CD4-positive, alpha-beta T cell treated with Interleukin-2 at 100 ng/mL for 4 hours (primary cell): ENCODE measurements around the gene PHF11.

Experiments used
- DNase-seq: peaks from one replicate; pipeline ENCODE4 v3.0.0-alpha.2; 2020; ENCODE audit warnings: low spot score

The PHF11 gene

DNA sequence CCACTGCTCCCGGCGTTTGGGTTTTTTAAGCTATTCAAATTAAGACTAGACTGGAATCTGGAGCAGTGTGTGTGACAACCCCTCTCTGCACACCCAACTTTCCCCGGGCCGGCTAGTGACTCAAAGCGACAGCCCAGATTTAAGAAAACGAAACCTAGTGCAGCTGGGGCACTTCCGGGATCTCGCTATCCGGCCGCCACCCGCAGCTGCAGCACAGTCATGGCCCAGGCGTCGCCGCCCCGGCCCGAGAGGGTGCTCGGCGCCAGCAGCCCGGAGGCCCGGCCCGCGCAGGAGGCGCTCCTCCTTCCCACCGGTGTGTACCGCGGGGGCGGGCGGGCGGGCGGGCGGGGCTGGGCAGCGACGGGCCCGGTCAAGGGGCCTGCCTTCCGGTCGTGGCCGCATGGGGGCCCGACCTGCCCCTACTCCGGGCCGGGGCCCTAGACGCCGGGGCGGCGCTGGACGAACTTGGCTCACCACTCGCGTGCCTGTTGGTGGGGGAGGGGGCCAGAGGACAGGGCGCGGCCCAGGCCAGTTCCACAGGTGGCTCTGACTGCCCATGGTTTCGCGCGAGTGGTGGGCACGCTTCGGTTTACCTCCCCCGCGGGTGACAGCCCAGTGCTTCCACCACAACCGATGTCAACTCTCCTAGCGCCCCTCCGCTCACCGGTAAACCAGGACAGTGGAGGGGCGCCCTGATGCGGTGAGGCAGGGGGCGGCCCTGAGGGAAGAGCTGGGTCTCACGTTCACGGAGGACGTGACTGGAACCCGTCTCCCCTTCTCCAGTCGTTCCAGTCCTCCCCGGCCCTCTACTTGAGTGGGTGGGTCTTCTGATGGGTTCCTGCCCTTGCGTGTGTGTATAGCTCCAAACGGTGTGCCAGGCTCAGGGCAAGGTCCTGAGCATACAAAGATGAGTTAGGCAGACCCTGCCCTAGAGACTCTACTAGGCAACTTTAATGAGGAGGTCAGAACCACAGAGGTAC, at the start of gene PHF11:
PHF11 (plus strand) TSS at position 171 of the 980 bp plus-strand sequence; CDS start at position 220, 49 bp downstream.
- peak; percentile 91 for DNase-seq

DNA sequence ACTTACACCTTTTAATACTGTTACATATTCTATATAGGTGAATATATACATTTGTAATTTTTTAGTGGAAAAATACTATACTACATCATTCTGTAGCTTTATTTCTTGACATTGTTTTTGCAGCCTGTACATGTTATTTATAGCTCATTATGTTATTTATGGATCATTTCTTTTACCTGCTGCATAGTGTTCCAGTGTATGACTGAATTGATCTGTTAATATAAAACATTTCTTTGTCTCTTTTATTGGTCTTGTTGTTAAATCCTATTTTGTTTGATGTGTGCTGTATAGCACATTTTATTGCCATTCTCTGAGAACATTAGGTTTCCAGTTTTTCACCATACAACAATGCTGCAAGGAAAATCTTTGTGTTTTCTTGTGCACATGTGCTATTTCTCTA, 49.3 kb upstream of the PHF11 start:
- DNase-seq: no peak

DNA sequence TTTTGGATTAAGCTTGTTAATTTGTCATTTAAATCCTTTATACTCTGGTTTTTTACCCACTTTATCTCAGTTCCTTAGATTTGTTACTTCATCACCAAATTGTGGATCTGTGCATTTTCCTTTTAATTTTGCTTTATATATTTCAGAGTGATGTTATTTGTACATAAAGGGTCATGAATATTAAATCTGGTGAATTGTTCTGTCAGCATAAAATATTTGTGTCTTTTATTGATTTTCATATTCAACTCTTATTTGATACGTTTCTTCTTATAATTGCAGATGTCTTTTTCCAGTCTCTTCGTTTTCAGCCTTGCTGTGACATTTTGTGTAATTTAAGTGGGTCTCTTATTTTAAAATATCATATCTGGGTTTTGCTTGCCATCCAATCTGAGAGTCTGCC, 47.0 kb upstream of the PHF11 start:
- DNase-seq: no peak

DNA sequence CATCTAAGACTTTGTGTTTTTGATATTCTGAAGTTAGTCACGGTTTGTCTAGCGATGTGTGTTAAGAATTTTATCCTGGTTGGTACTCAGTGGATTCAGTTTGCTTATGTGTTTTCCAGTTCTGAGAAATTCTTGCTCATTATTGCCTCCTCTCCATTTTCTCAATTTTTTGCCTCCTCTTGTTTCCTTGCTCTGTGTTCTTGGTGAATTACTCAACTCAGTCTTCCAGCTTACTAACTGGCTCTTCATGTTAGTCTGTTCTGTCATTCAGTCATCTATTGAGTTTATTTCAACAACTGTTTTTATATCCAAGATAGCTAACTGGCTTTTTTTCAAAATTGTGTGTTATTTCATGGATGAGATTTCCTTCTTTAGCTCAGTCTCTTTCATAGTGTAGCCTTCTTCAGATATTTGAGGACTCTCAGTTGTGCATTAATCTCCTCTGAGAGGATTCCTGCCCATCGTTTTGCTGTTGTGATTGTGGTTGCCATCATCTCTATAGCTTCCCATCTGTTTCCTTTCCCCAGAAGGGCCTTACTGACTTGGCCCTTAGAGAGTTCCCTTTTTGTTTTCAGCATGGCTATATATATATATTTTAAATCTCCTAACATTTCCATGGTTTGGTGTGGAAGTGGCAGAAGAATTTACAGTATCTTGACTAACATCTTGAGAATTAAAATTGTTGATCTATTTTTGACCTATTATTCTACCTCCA, 45.5 kb upstream of the PHF11 start:
- DNase-seq: peak; percentile 2

DNA sequence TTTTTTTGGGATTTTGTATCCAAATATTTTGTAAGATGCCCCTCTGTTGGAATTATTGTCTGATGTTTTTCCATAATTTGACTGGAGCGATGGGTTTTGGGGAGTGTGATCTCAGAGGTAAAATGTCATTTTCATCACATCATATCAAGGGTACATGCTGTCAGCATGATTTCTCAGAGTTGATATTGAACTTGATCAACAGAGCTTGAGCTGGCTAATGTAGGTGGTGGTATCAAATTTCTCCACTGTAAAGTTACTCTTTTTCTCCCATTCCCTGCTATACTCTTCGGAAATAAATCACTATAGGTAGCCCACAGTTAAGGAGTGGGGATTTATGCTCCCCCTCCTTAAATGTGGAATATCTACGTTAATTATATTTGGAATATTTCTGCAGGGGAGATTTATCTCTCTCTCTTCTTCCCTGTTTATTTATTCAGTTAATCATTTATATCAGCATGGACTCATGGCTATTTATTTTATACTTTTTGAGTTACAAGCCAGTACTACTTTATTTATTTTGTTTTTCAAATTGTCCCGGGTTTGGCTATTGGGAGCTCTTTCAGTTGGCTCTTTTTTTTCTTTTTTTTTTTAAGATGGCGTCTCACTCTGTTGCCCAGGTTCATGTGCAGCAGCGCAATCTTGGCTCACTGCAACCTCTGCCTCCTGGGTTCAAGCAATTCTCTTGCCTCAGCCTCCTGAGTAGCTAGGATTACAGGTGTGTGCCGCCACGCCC, 42.9 kb upstream of the PHF11 start:
- DNase-seq: no peak

DNA sequence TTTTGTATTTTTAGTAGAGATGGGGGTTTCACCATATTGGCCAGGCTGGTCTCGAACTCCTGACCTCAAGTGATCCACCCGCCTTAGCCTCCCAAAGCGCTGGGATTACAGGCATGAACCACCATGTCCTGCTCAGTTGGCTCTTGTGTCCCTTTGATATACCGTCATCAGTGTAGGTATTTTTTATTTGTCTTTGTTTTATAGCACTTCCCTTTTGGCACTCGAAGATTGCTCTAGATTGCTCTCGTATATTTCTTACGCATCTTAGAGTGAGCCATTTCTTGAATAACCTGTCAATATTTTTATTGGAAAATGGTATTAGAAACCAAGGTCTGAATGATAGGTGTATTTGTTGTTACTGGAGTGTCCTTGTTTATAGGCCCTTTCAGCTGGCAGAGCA, 42.3 kb upstream of the PHF11 start:
- no peak for DNase-seq

DNA sequence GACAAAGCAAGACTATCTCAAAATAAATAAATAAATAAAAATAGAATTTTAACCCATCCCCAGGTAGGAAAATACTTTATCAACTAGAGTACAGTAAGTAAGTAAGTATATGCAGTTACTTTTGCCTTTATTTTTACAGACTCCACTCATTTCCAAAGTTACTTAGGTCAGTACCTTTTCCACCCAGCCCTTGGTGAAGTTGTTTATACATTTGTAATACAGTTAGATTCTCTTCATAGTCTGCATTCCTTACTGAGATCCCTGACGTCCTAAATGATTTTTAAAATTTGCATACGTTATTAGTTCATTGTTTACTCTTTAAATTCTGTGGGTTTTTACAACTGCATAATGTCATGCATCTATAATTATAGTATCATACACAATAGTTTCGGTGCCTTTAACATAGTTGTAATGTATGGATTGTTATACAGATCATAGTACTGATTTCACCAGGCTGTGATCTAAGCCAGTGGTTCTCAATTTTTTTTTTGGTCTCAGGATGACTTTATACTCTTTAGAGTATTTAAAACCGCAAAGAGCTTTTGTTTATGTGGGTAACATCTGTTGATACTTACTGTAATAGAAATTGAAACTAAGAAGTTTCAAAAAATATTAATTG, 41.3 kb upstream of the PHF11 start:
- DNase-seq: peak; percentile 43

DNA sequence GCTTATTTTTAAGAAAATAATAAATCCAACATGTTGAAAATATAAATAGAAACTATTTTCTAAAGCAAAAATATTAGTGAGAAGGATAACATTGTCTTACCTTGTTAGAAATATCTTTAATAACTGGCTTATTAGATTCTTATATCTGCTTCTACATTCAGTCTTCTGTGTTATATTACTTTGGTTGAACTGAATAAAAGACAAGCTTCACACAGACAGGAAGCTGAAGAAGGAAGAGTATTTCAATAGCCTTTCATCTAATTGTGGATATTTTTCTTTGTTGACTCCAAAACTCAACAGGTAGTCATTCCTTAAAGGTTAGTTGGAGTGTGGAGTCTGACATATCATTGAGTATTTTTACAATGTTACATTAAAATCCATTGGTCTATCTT, 40.8 kb upstream of the PHF11 start:
- no peak for DNase-seq

DNA sequence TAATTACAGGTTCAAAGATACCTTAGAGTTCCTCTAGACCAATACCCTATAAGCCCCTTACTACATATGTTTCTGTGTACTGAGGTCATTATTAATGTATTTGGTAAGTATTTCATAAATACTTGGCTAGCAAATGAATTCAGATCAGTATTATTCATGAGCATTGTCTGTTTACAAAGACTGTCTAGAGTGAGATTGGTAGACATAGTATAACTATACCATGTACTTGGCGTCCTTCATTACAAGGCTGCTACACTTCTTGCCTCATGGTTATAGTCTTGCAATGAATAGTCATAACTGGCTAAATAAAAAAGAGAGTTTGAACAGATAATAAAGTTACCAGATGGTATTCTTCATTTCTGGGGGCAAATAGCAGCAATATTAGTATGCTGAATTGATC, 39.6 kb upstream of the PHF11 start:
- DNase-seq: no peak

DNA sequence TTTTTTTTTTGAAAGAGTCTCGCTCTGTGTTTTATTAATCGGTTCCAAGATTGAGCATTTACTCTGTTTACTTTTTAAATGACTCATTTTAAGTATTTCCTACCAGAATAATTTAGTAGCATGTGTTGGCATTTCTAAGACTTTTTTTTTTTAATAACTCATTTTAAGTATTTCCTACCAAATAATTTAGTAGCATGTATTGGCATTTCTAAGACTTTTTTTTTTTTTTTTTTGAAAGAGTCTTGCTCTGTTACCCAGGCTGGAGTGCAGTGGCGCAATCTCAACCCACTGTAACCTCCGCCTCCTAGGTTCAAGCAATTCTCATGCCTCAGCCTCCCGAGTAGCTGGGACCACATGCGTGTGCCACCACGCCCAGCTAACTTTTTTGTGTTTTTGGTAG, 38.5 kb upstream of the PHF11 start:
- no peak for DNase-seq

DNA sequence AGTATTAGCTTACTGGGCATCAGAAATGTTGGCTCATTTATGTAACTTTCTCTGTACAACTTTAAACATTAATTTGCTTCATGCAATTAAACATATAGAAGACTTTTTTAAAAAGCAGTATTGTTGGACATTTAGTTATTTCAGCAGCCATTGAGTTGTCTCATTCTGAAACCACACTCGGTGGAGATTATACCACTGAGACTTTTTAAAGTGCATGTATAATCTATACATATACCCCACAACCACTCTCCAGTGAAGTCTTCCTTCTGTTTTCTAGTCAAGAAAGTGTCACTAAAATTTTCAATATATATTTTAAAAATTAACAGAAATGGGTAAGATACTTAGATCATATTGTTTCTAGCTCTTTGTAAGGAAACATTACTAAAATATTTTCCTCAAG, 36.2 kb upstream of the PHF11 start:
- no peak for DNase-seq

DNA sequence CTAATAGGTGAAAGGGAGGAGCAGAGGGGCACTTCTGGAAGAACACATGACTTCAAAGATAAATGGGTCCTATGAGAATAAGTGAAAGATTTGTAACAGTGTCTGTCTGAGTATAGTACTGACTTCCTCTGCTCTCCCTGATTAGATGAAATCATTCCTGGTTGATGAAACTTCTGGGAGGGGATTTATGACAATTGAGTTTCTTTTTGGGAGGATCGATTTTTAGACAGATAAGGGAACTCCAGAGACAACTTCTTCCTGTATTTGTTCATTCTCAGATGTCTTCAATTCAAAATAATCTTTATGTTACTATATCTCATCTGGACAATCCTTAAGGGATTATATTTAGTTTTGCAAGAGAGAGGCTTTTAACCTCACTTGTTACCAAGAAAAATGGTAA, 31.7 kb upstream of the PHF11 start:
- no peak for DNase-seq

DNA sequence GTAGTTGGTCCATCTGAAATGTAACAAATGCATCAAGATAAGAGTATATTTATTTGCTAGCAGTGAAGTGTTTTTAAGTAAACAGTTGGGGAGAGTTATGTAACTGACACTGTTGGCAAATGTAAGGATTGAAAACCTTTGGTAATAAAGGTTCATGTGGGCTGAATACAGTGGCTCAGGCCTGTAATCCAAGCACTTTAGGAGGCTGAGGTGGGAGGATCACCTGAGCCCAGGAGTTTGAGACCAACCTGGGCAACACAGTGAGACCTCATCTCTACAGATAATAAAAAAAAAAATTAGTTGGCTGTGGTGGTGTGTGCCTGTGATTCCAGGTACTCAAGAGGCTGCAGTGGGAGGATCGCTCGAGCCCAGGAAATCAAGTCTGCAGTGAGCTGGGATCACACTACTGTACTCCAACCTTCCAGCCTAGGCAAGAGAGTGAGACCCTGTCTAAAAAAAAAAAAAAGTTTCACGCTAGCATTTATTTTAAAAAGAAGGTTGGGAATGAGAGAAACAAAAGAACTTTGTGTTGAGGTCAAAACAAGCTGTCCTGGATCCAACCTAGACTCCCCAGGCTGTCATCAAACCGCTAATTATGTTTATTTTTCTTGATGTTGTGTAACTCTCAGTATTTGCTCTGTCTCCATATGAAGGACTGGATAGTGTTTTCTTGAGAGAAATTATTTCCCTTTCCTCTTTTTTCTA, 31.0 kb upstream of the PHF11 start:
- DNase-seq: no peak

DNA sequence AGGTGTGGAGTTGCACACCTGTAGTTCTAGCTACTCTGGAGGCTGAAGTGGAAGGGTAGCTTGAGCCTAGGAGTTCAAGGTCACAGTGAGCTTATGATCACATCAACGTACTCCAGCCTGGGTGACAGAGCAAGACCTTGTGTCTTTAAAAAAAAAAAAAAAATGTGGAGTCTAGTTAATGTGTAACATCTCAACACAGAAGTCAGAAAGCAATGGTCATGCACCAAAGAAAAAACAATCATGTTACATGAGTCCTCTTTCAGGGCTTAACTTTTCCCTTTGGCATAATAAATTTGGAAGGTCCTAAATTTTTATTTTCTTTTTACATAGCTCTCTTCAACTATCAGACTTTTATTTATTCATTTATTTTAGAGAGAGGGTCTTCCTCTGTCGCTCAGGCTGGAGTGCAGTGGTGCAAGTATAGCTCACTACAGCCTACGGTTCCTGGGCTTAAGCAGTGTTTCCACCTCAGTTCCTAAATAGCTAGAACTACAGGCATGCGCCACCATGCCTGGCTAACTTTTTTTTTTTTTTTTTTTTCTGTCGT, 29.4 kb upstream of the PHF11 start:
- DNase-seq: no peak

DNA sequence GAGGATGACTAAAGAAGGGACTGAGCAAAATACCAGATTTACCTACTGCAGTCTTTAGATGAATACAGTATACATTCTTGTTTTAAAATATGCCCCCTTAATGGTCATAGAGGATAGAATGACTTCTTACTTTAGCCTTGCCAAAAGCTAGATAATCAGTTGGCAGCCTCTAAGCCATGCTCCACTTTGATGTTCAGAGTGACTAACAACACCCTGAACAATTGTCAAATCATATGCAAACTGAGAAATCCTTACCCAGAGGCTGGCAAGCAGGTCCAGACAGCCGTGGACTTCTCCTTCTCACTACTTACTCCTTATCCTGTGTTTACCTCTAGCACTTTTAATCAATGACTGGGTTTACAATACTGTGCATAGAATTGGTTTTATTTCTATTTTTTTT, 23.6 kb upstream of the PHF11 start:
- DNase-seq: no peak

DNA sequence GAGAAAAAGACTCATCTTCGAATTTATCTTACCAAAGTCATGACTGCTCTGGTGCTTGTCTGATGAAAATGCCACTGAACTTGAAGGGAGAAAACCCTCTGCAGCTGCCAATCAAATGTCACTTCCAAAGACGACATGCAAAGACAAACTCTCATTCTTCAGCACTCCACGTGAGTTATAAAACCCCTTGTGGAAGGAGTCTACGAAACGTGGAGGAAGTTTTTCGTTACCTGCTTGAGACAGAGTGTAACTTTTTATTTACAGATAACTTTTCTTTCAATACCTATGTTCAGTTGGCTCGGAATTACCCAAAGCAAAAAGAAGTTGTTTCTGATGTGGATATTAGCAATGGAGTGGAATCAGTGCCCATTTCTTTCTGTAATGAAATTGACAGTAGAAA, 19.2 kb upstream of the PHF11 start:
- DNase-seq: no peak

DNA sequence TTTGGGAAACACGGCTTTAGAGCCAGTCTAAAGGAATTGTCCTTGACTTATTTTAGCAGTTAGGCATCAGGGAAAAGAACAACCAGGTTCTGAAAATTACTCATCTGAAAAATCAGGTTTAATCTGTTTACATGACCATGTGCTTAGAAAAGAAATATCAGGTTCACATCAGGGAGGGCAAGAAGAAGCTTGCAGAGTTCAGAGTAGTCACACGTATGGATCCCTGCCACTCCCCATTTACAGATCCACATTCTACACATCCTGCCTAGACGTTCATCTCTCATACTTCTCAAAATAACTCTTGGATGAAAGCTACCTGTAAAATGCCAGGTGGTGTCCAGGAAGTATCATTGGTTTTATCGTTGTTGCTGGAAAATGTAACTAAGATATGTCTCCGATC, 14.0 kb upstream of the PHF11 start:
- no peak for DNase-seq

DNA sequence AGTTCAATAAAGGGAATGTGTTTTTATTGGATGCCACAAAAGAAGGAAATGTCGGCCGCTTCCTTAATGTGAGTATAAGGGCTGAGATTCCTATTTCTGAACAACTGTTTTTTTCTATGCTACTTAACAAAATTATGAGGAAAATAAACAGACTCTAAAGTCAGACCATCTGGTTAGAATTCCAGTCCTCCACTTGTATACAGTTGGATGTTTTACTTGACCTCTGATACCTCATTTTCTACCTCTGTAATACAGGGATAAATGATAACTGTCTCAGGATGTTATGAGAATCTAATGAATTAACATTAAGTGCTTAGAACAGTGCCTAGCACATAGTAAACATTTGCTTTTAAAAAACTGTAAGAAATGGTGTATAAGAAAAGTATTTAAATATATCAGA, 7.2 kb upstream of the PHF11 start:
- no peak for DNase-seq

DNA sequence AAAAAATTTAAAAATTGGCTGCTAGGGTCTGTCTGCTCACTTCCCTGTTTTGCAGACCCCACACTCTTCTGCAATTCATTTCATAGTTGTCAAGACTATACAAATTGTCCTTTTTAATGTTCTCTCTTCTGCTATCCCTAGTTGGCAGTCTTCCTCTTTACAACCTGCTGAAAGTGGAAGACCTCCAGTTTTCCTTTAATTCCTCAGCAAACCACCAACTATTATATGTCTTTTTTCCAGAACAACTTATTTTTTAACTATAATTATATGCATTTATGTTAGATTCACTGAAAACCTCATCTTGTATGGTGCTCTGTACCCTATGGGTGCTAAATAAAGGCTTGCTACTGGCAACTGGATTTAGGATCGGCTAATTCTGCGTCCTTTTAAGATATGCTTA, 1.1 kb upstream of the PHF11 start:
- no peak for DNase-seq

DNA sequence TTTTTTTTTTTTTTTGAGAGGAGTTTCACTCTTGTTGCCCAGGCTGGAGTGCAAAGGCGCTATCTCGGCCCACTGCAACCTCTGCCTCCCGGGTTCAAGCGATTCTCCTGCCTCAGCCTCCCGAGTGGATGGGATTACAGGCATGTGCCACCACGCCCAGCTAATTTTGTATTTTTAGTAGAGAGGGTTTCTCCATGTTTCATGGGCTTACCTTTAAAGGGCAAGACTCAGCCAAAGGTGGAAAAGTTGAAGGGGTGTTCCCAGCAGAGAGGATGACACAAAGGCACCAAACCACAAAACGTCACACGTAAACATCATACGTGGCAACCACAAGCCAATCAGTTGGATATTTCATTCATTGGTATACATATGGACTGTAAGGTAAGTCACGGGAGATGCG, 1.1 kb downstream of the PHF11 start:
- DNase-seq: peak; percentile 58

DNA sequence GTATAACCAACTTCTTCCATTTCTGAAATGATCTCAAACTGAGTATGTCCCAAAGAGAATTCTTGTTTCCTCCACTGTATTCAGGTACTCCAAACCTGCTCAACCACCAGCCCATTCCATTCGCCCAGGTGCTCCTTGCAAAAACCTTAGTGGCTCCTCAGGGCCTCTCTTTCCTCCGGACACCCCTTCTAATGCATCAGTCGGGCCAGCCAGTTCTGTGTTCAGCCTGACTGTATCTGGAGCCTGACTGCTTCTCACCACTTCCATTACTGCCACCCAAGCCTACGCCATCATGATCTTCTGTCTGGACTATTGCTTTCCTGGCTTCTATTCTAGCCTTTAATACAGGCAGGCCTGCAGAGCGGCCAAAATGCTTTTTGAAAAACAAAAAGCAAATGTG, 1.5 kb downstream of the PHF11 start:
- no peak for DNase-seq
